GM23248 (cell line): ENCODE results near the gene C11orf68. TPM values are rescaled to one million over a fixed set of nuclear protein-coding genes. Genes with fewer than 3 reads are reported as not detected.

ENCODE experiments used
- DNase-seq: peaks from one replicate; pipeline ENCODE4 v3.0.0-alpha.2; 2015
- H2AFZ ChIP-seq: fragments of 200-600 bp; sonication (generic); 2 replicates; pipeline ENCODE4 v1.6.1; 2016; ENCODE audit warnings: antibody characterized with exemption
- H3F3A ChIP-seq: fragments of 200-600 bp; sonication (generic); 2 replicates; pipeline ENCODE4 v1.6.1; 2016; ENCODE audit warnings: mild to moderate bottlenecking, antibody characterized with exemption, mixed run types; ENCODE audit not compliant: insufficient read depth
- H3K27ac ChIP-seq: fragments of 200-600 bp; sonication (generic); 2 replicates; pipeline ENCODE4 v1.5.1; 2016; ENCODE audit warnings: mild to moderate bottlenecking
- H3K27me3 ChIP-seq: fragments of 200-600 bp; sonication (generic); replicated peaks from 2 replicates; pipeline ENCODE4 v1.6.1; 2016; ENCODE audit warnings: mild to moderate bottlenecking; ENCODE audit not compliant: insufficient read depth
- H3K36me3 ChIP-seq: fragments of 200-600 bp; sonication (generic); 2 replicates; pipeline ENCODE4 v1.6.1; 2016; ENCODE audit warnings: low read depth, mild to moderate bottlenecking
- H3K4me1 ChIP-seq: fragments of 200-600 bp; sonication (generic); 2 replicates; pipeline ENCODE4 v1.6.1; 2016; ENCODE audit warnings: mild to moderate bottlenecking; ENCODE audit not compliant: insufficient read depth
- H3K4me2 ChIP-seq: fragments of 200-600 bp; sonication (generic); one replicate; pipeline ENCODE4 v1.6.1; 2016; ENCODE audit warnings: mild to moderate bottlenecking; ENCODE audit not compliant: unreplicated experiment
- H3K4me3 ChIP-seq: fragments of 200-600 bp; sonication (generic); 2 replicates; pipeline ENCODE4 v1.5.1; 2016; ENCODE audit warnings: mild to moderate bottlenecking
- H3K79me2 ChIP-seq: fragments of 200-600 bp; sonication (generic); 2 replicates; pipeline ENCODE4 v1.6.1; 2016; ENCODE audit warnings: mild to moderate bottlenecking; ENCODE audit not compliant: insufficient read depth
- H3K9ac ChIP-seq: fragments of 200-600 bp; sonication (generic); 2 replicates; pipeline ENCODE4 v1.6.1; 2016; ENCODE audit warnings: mild to moderate bottlenecking
- H3K9me2 ChIP-seq: fragments of 200-600 bp; sonication (generic); 2 replicates; pipeline ENCODE4 v1.6.1; 2016; ENCODE audit warnings: mixed run types, mild to moderate bottlenecking, moderate library complexity; ENCODE audit not compliant: insufficient read depth
- H3K9me3 ChIP-seq: fragments of 200-600 bp; sonication (generic); one replicate; pipeline ENCODE4 v1.6.1; 2017; ENCODE audit warnings: low read depth
- H4K20me1 ChIP-seq: fragments of 200-600 bp; sonication (generic); 2 replicates; pipeline ENCODE4 v1.6.0; 2016; ENCODE audit not compliant: insufficient read depth
- EZH2 ChIP-seq: fragments of 200-600 bp; sonication (generic); IDR thresholded peaks from 2 replicates; pipeline ENCODE4 v1.6.1; 2018; ENCODE audit warnings: antibody characterized with exemption, mild to moderate bottlenecking; ENCODE audit not compliant: insufficient read depth, poor library complexity, severe bottlenecking
- EZH2phosphoT487 ChIP-seq: fragments of 200-600 bp; sonication (generic); IDR thresholded peaks from 2 replicates; pipeline ENCODE4 v1.6.1; 2018; ENCODE audit warnings: antibody characterized with exemption, moderate library complexity, mild to moderate bottlenecking, low read depth; ENCODE audit not compliant: insufficient read depth
- WGBS, 2 experiments: methylation state at CpG; one replicate each; pipeline ENCODE4 v1.1.6; 2015 to 2017; ENCODE audit warnings: low lambda C conversion rate in 2 of 2, low coverage in 1 of 2; ENCODE audit errors: missing lambda C conversion rate in 2 of 2; 5-methylcytosine and 5-hydroxymethylcytosine counted together
- in situ Hi-C: fragments of 300-500 bp; cut with MboI; formaldehyde crosslinking; loops from 2 replicates; pipeline ENCODE4 v1.15.0; 2020
- polyA plus RNA-seq: library from polyadenylated mRNA; unstranded; fragments of >200 nt; fragmentation: Nextera tagmentation; extraction: Ambion mirVana; gene quantifications from 2 replicates; pipeline ENCODE4 v1.2.1, GENCODE V29; 2016
- total RNA-seq: library from RNA; depleted of rRNA; stranded (reverse); fragments of >200 nt; shearing (Covaris generic); gene quantifications from 2 replicates; pipeline ENCODE4 v1.2.3, GENCODE V29; 2014

The C11orf68 gene
- total and polyA plus RNA-seq, 2 experiments from 2014 or later, result 50.5 to 91.5 TPM

- Histone ChIP-seq H4K20me1 (peaks cover 7% of the 10 kb centered on the region), H3F3A (peaks cover 73% of the 10 kb centered on the region), H3K36me3 (peaks cover 30% of the 10 kb centered on the region; the same call in 1 of the 2 replicates), H3K27me3 (no peaks in the 10 kb centered on the region), H3K4me2 (peak overlapping the region; percentile 100), H3K9me2 (no peaks in the 10 kb centered on the region), H3K9ac (peak overlapping the region; percentile 99), H3K9me3 (no peaks in the 10 kb centered on the region), H3K4me3 (peak overlapping the region; percentile 95), H3K79me2 (peaks cover 77% of the 10 kb centered on the region), H3K27ac (peak overlapping the region; percentile 99), H2AFZ (no peak overlapping the region), H3K4me1 (peaks cover 62% of the 10 kb centered on the region)
- DNase-seq, result peak; percentile 60
- TF ChIP-seq EZH2, result no peak
- no peak for TF ChIP-seq EZH2phosphoT487
- WGBS, 2 experiments, result 3% methylated on average over 14 to 28 of the region's 28 CpGs
- in situ Hi-C loops, result no loop called here
These were observed 20.1 kb downstream of the C11orf68 start for GRCh38 chr11:65898656-65899355.

GRCh38 chr11:65897020-65897471 is 21.8 kb downstream of the C11orf68 start:
- TF ChIP-seq EZH2, result no peak
- no peak for TF ChIP-seq EZH2phosphoT487
- peak overlapping the region; percentile 100 for H3K4me2 ChIP-seq
- no peaks in the 10 kb centered on the region for H3K9me3 ChIP-seq
- H2AFZ ChIP-seq, result no peak overlapping the region
- peaks cover 41% of the 10 kb centered on the region; the same call in 1 of the 2 replicates for H3K36me3 ChIP-seq
- H3K4me1 ChIP-seq, result peaks cover 62% of the 10 kb centered on the region
- peak overlapping the region; percentile 95 for H3K4me3 ChIP-seq
- H3K9ac ChIP-seq, result peak overlapping the region; percentile 99
- peak overlapping the region; percentile 99 for H3K27ac ChIP-seq
- peaks cover 7% of the 10 kb centered on the region for H4K20me1 ChIP-seq
- 46 to 61% methylated on average over 4 of the region's 4 CpGs for WGBS, 2 experiments
- no peaks in the 10 kb centered on the region for H3K9me2 ChIP-seq
- peaks cover 92% of the 10 kb centered on the region for H3K79me2 ChIP-seq
- peak; percentile 68 for DNase-seq
- peaks cover 77% of the 10 kb centered on the region for H3F3A ChIP-seq
- no peaks in the 10 kb centered on the region for H3K27me3 ChIP-seq
- in situ Hi-C loops, result no loop called here

- peaks cover 56% of the 10 kb centered on the region for H3K4me1 ChIP-seq
- in situ Hi-C loops, result no loop called here
These were observed 22.5 kb downstream of the C11orf68 start for GRCh38 chr11:65896034-65896999.

GRCh38 chr11:65895482-65895981 is 23.3 kb downstream of the C11orf68 start:
- in situ Hi-C loops, result no loop called here
- Histone ChIP-seq H3K9me3 (no peaks in the 10 kb centered on the region), H2AFZ (no peak overlapping the region), H4K20me1 (peaks cover 7% of the 10 kb centered on the region), H3K79me2 (peaks cover 87% of the 10 kb centered on the region), H3K27ac (peak overlapping the region; percentile 99), H3F3A (peaks cover 67% of the 10 kb centered on the region), H3K27me3 (no peaks in the 10 kb centered on the region), H3K36me3 (peaks cover 43% of the 10 kb centered on the region; the same call in 1 of the 2 replicates), H3K4me1 (peaks cover 55% of the 10 kb centered on the region), H3K9me2 (no peaks in the 10 kb centered on the region), H3K4me3 (peak overlapping the region; percentile 95), H3K9ac (peak overlapping the region; percentile 99), H3K4me2 (peak overlapping the region; percentile 100)
- DNase-seq, result peak; percentile 50
- TF ChIP-seq EZH2phosphoT487 (no peak), EZH2 (no peak)
- WGBS, 2 experiments, result 88 to 90% methylated on average over 5 of the region's 5 CpGs

More at GRCh38 chr11:65896034-65896999, 22.5 kb downstream of the C11orf68 start:
- no peaks in the 10 kb centered on the region for H3K27me3 ChIP-seq
- H2AFZ ChIP-seq, result no peak overlapping the region
- peaks cover 92% of the 10 kb centered on the region for H3K79me2 ChIP-seq
- peak overlapping the region; percentile 100 for H3K4me2 ChIP-seq
- H3F3A ChIP-seq, result peaks cover 74% of the 10 kb centered on the region
- DNase-seq, result peak; percentile 60
- no peaks in the 10 kb centered on the region for H3K9me3 ChIP-seq
- 87 to 95% methylated on average over 14 of the region's 14 CpGs for WGBS, 2 experiments
- peak overlapping the region; percentile 99 for H3K27ac ChIP-seq
- H4K20me1 ChIP-seq, result peaks cover 7% of the 10 kb centered on the region
- TF ChIP-seq EZH2, result no peak
- TF ChIP-seq EZH2phosphoT487, result no peak
- H3K4me3 ChIP-seq, result peak overlapping the region; percentile 95
- H3K36me3 ChIP-seq, result peaks cover 43% of the 10 kb centered on the region; the same call in 1 of the 2 replicates
- H3K9me2 ChIP-seq, result no peaks in the 10 kb centered on the region
- H3K9ac ChIP-seq, result peak overlapping the region; percentile 99
